Liver (tissue), 9 donors: ENCODE results near the gene MYO1B. TPM values are rescaled to one million over a fixed set of nuclear protein-coding genes. Genes with fewer than 3 reads are reported as not detected.

Experiments used
- DNase-seq: peaks from one replicate; pipeline ENCODE4 v3.0.0-alpha.2; 2017; ENCODE audit warnings: low spot score
- H3K27ac ChIP-seq, 2 donors: one replicate each; pipeline ENCODE4 v1.7.0; 2013; ENCODE audit warnings: inconsistent platforms in 2 of 2, low read length in 2 of 2, control low read depth in 1 of 2, low read depth in 1 of 2, mild to moderate bottlenecking in 1 of 2
- H3K27me3 ChIP-seq, 4 donors: one replicate each; pipeline versions ENCODE4 v1.6.1 to v1.7.0; 2013; ENCODE audit warnings: low read length in 3 of 4, inconsistent platforms in 1 of 4, mild to moderate bottlenecking in 1 of 4, moderate library complexity in 1 of 4; ENCODE audit not compliant: control insufficient read depth in 4 of 4, insufficient read depth in 4 of 4
- H3K36me3 ChIP-seq, 4 donors: one replicate each; pipeline versions ENCODE4 v1.6.1 to v1.7.0; 2013; ENCODE audit warnings: low read length in 3 of 4, mild to moderate bottlenecking in 3 of 4, low read depth in 1 of 4, moderate library complexity in 1 of 4; ENCODE audit not compliant: control insufficient read depth in 4 of 4, insufficient read depth in 3 of 4
- H3K4me1 ChIP-seq, 4 donors: one replicate each; pipeline versions ENCODE4 v1.6.1 to v1.7.0; 2013; ENCODE audit warnings: low read length in 3 of 4, mild to moderate bottlenecking in 3 of 4, moderate library complexity in 1 of 4; ENCODE audit not compliant: control insufficient read depth in 4 of 4, insufficient read depth in 4 of 4
- H3K4me3 ChIP-seq, 3 donors: one replicate each; pipeline versions ENCODE4 v1.6.1 to v1.7.0; 2013; ENCODE audit warnings: low read length in 3 of 3, control low read depth in 1 of 3, low read depth in 1 of 3, mild to moderate bottlenecking in 1 of 3
- H3K9ac ChIP-seq, 2 donors: one replicate each; pipeline ENCODE4 v1.7.0; 2013; ENCODE audit warnings: low read length in 2 of 2, mild to moderate bottlenecking in 2 of 2, moderate library complexity in 2 of 2, control low read depth in 1 of 2, low read depth in 1 of 2
- H3K9me3 ChIP-seq, 4 donors: one replicate each; pipeline versions ENCODE4 v1.6.1 to v1.7.0; 2013; ENCODE audit warnings: low read length in 3 of 4; ENCODE audit not compliant: control insufficient read depth in 4 of 4
- EGR1 ChIP-seq, 2 donors: IDR thresholded peaks; 2 replicates each; pipeline ENCODE4 v1.6.1; 2016 to 2018; ENCODE audit warnings: antibody characterized with exemption in 2 of 2, low read depth in 2 of 2
- FOXA1 ChIP-seq: IDR thresholded peaks from 2 replicates; pipeline ENCODE4 v1.6.1; 2016; ENCODE audit warnings: antibody characterized with exemption
- FOXA2 ChIP-seq: IDR thresholded peaks from 2 replicates; pipeline ENCODE4 v1.6.1; 2016; ENCODE audit warnings: antibody characterized with exemption
- GABPA ChIP-seq, 2 donors: IDR thresholded peaks in 1 of 2; conservative IDR thresholded peaks in 1 of 2; 2 replicates each; pipeline ENCODE4 v1.6.1; 2016; ENCODE audit warnings: antibody characterized with exemption in 2 of 2, mild to moderate bottlenecking in 1 of 2, moderate library complexity in 1 of 2
- HNF4A ChIP-seq, 2 donors: conservative IDR thresholded peaks; 2 replicates each; pipeline ENCODE4 v1.6.1; 2016; ENCODE audit warnings: antibody characterized with exemption in 2 of 2, mild to moderate bottlenecking in 2 of 2
- HNF4G ChIP-seq: IDR thresholded peaks from 2 replicates; pipeline ENCODE4 v1.6.1; 2016; ENCODE audit warnings: antibody characterized with exemption
- JUND ChIP-seq, 2 donors: IDR thresholded peaks; 2 replicates each; pipeline ENCODE4 v1.6.1; 2016; ENCODE audit warnings: antibody characterized with exemption in 2 of 2
- MAX ChIP-seq: IDR thresholded peaks from 2 replicates; pipeline ENCODE4 v1.6.1; 2016; ENCODE audit warnings: antibody characterized with exemption
- NR2F2 ChIP-seq: IDR thresholded peaks from 2 replicates; pipeline ENCODE4 v1.6.1; 2016; ENCODE audit warnings: antibody characterized with exemption
- RAD21 ChIP-seq, 2 donors: IDR thresholded peaks; 2 replicates each; pipeline ENCODE4 v1.6.1; 2016; ENCODE audit warnings: antibody characterized with exemption in 2 of 2, mild to moderate bottlenecking in 2 of 2
- RXRA ChIP-seq, 2 donors: IDR thresholded peaks; 2 replicates each; pipeline ENCODE4 v1.6.1; 2017 to 2018; ENCODE audit warnings: antibody characterized with exemption in 2 of 2, mild to moderate bottlenecking in 1 of 2
- SP1 ChIP-seq: IDR thresholded peaks from 2 replicates; pipeline ENCODE4 v1.6.1; 2018; ENCODE audit warnings: antibody characterized with exemption, mild to moderate bottlenecking
- TAF1 ChIP-seq: conservative IDR thresholded peaks from 2 replicates; pipeline ENCODE4 v1.6.1; 2016; ENCODE audit warnings: antibody characterized with exemption, mild to moderate bottlenecking
- YY1 ChIP-seq: IDR thresholded peaks from 2 replicates; pipeline ENCODE4 v1.6.1; 2016; ENCODE audit warnings: antibody characterized with exemption, mild to moderate bottlenecking
- WGBS: extraction: QIAGEN DNeasy Blood & Tissue Kit; methylation state at CpG from one replicate; pipeline ENCODE4 v1.1.7; 2013; 5-methylcytosine and 5-hydroxymethylcytosine counted together
- polyA plus RNA-seq, 2 donors: library from polyadenylated mRNA; stranded (reverse) in 1 of 2; unstranded in 1 of 2; fragments of 200-250 nt in 1 of 2; fragments of >200 nt in 1 of 2; fragmentation: Nextera tagmentation in 1 of 2; extraction: Ambion mirVana in 1 of 2; gene quantifications; one replicate each; pipeline versions ENCODE4 v1.2.1 to v1.2.3, GENCODE V29; 2013 to 2015
- total RNA-seq, 2 donors: library from RNA; depleted of rRNA; stranded (reverse); fragments of >200 nt; gene quantifications; one replicate each; pipeline ENCODE4 v1.2.3, GENCODE V29; 2014
- TF ChIP-seq, protein P1 (sequence below): IDR thresholded peaks from 2 replicates; pipeline ENCODE4 v1.6.1; 2016; ENCODE audit warnings: antibody characterized with exemption
- TF ChIP-seq, protein P2 (sequence below): IDR thresholded peaks from 2 replicates; pipeline ENCODE4 v1.6.1; 2016; ENCODE audit warnings: antibody characterized with exemption, mild to moderate bottlenecking
- TF ChIP-seq, protein P3 (sequence below): fragments of 150-350 bp; IDR thresholded peaks from 2 replicates; pipeline ENCODE4 v1.5.1; 2017; ENCODE audit warnings: improper control_type of control experiment, low read depth, low read length; ENCODE audit not compliant: missing input control
- TF ChIP-seq, protein P4 (sequence below): IDR thresholded peaks from 2 replicates; pipeline ENCODE4 v1.6.1; 2016; ENCODE audit warnings: antibody characterized with exemption
- donor health status: healthy.
- donor health status: healthy.
- donor health status: healthy.
- donor health status: healthy.
- donor health status: healthy.

MYO1B gene
- total and polyA plus RNA-seq, 4 donors = 66.5 to 434 (median 117) TPM

- WGBS = 77% methylated on average over 6 of the region's 6 CpGs
- Histone ChIP-seq H3K9ac (no peak overlapping the region), H3K4me1 (peaks cover 0 to 11% (median 7%) of the 10 kb centered on the region in 4 donors), H3K27me3 (no peaks in the 10 kb centered on the region), H3K36me3 (peaks cover 7 to 72% (median 63%) of the 10 kb centered on the region in 4 donors), H3K27ac (no peak overlapping the region), H3K4me3 (no peak overlapping the region), H3K9me3 (no peaks in the 10 kb centered on the region)
- DNase-seq = no peak
- no peak for TF ChIP-seq SP1
- TF ChIP-seq EGR1 (IDR thresholded peaks at IDR 0.05; ENCODE audit: low read depth in 2 of 2) = no peak
- TF ChIP-seq JUND (IDR thresholded peaks at IDR 0.05) = no peak
- TF ChIP-seq, protein P1, sequence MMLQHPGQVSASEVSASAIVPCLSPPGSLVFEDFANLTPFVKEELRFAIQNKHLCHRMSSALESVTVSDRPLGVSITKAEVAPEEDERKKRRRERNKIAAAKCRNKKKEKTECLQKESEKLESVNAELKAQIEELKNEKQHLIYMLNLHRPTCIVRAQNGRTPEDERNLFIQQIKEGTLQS = no peak
- TF ChIP-seq, protein P2, sequence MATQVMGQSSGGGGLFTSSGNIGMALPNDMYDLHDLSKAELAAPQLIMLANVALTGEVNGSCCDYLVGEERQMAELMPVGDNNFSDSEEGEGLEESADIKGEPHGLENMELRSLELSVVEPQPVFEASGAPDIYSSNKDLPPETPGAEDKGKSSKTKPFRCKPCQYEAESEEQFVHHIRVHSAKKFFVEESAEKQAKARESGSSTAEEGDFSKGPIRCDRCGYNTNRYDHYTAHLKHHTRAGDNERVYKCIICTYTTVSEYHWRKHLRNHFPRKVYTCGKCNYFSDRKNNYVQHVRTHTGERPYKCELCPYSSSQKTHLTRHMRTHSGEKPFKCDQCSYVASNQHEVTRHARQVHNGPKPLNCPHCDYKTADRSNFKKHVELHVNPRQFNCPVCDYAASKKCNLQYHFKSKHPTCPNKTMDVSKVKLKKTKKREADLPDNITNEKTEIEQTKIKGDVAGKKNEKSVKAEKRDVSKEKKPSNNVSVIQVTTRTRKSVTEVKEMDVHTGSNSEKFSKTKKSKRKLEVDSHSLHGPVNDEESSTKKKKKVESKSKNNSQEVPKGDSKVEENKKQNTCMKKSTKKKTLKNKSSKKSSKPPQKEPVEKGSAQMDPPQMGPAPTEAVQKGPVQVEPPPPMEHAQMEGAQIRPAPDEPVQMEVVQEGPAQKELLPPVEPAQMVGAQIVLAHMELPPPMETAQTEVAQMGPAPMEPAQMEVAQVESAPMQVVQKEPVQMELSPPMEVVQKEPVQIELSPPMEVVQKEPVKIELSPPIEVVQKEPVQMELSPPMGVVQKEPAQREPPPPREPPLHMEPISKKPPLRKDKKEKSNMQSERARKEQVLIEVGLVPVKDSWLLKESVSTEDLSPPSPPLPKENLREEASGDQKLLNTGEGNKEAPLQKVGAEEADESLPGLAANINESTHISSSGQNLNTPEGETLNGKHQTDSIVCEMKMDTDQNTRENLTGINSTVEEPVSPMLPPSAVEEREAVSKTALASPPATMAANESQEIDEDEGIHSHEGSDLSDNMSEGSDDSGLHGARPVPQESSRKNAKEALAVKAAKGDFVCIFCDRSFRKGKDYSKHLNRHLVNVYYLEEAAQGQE = no peak
- TF ChIP-seq MAX = no peak
- no peak for TF ChIP-seq HNF4A (conservative IDR thresholded peaks at IDR 0.05)
- no peak for TF ChIP-seq GABPA (IDR thresholded peaks at IDR 0.05 in 1 of 2, conservative IDR thresholded peaks at IDR 0.05 in 1 of 2)
- no peak for TF ChIP-seq FOXA1
- no peak for TF ChIP-seq NR2F2
- TF ChIP-seq YY1 = no peak
- TF ChIP-seq, protein P3, sequence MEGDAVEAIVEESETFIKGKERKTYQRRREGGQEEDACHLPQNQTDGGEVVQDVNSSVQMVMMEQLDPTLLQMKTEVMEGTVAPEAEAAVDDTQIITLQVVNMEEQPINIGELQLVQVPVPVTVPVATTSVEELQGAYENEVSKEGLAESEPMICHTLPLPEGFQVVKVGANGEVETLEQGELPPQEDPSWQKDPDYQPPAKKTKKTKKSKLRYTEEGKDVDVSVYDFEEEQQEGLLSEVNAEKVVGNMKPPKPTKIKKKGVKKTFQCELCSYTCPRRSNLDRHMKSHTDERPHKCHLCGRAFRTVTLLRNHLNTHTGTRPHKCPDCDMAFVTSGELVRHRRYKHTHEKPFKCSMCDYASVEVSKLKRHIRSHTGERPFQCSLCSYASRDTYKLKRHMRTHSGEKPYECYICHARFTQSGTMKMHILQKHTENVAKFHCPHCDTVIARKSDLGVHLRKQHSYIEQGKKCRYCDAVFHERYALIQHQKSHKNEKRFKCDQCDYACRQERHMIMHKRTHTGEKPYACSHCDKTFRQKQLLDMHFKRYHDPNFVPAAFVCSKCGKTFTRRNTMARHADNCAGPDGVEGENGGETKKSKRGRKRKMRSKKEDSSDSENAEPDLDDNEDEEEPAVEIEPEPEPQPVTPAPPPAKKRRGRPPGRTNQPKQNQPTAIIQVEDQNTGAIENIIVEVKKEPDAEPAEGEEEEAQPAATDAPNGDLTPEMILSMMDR = no peak
- TF ChIP-seq, protein P4, sequence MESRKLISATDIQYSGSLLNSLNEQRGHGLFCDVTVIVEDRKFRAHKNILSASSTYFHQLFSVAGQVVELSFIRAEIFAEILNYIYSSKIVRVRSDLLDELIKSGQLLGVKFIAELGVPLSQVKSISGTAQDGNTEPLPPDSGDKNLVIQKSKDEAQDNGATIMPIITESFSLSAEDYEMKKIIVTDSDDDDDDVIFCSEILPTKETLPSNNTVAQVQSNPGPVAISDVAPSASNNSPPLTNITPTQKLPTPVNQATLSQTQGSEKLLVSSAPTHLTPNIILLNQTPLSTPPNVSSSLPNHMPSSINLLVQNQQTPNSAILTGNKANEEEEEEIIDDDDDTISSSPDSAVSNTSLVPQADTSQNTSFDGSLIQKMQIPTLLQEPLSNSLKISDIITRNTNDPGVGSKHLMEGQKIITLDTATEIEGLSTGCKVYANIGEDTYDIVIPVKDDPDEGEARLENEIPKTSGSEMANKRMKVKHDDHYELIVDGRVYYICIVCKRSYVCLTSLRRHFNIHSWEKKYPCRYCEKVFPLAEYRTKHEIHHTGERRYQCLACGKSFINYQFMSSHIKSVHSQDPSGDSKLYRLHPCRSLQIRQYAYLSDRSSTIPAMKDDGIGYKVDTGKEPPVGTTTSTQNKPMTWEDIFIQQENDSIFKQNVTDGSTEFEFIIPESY = no peak
- TF ChIP-seq RXRA (IDR thresholded peaks at IDR 0.05) = no peak
- no peak for TF ChIP-seq FOXA2
- no peak for TF ChIP-seq RAD21 (IDR thresholded peaks at IDR 0.05)
- TF ChIP-seq HNF4G = no peak
- TF ChIP-seq TAF1 = no peak
Observed at GRCh38 chr2:191410646-191411436, 165.6 kb downstream of the MYO1B start.
